Fibroblast of upper back skin (primary cell): ENCODE data around the gene ADGB.
A peak's percentile ranks its signal among the peaks of the same experiment; 100 is the strongest.
"Not testable (repeated sequence)": the region's sequence is repeated elsewhere in the genome, so short reads cannot be mapped to it uniquely, and the experiment has no call there.

ENCODE experiments used
- DNase-seq: peaks from one replicate; pipeline ENCODE4 v3.0.0-alpha.2; 2013

The ADGB gene

GRCh38 chr6:146827216-146827928, 228.6 kb downstream of the ADGB start:
- no peak for DNase-seq

- no peak for DNase-seq
Observed at GRCh38 chr6:146829792-146830565, 231.2 kb downstream of the ADGB start.

- DNase-seq, result no peak
Observed at GRCh38 chr6:146833157-146833556, 234.4 kb downstream of the ADGB start.

GRCh38 chr6:146840216-146840615, 241.4 kb downstream of the ADGB start:
- DNase-seq, result no peak

- DNase-seq, result no peak
Observed at GRCh38 chr6:146840641-146841040, 241.9 kb downstream of the ADGB start.

- DNase-seq, result peak; percentile 77
Observed at GRCh38 chr6:146847426-146847825, 248.7 kb downstream of the ADGB start.

GRCh38 chr6:146850238-146850896, 251.6 kb downstream of the ADGB start:
- DNase-seq, result peak; percentile 96

GRCh38 chr6:146850981-146851380, 252.2 kb downstream of the ADGB start:
- peak; percentile 18 for DNase-seq

GRCh38 chr6:146851837-146852236, 253.1 kb downstream of the ADGB start:
- peak; percentile 94 for DNase-seq

GRCh38 chr6:146854521-146855255, 255.9 kb downstream of the ADGB start:
- not testable (repeated sequence) for DNase-seq

GRCh38 chr6:146855889-146856288, 257.1 kb downstream of the ADGB start:
- no peak for DNase-seq

- DNase-seq, result no peak
Observed at GRCh38 chr6:146856296-146856695, 257.5 kb downstream of the ADGB start.

GRCh38 chr6:146857180-146857979, 258.6 kb downstream of the ADGB start:
- peak; percentile 81 for DNase-seq

GRCh38 chr6:146857980-146858347, 259.2 kb downstream of the ADGB start:
- DNase-seq, result peak; percentile 25

- no peak for DNase-seq
Observed at GRCh38 chr6:146859206-146859605, 260.4 kb downstream of the ADGB start.

- DNase-seq, result peak; percentile 16
Observed at GRCh38 chr6:146859795-146860495, 261.2 kb downstream of the ADGB start.

GRCh38 chr6:146860583-146860982, 261.8 kb downstream of the ADGB start:
- DNase-seq, result no peak

- DNase-seq, result no peak
Observed at GRCh38 chr6:146861029-146861563, 262.3 kb downstream of the ADGB start.

- DNase-seq, result no peak
Observed at GRCh38 chr6:146861716-146862115, 262.9 kb downstream of the ADGB start.

GRCh38 chr6:146862508-146862919, 263.7 kb downstream of the ADGB start:
- DNase-seq, result no peak

- no peak for DNase-seq
Observed at GRCh38 chr6:146864300-146864699, 265.5 kb downstream of the ADGB start.
